Endodermal cell (in vitro differentiated cells): ENCODE measurements around the gene PAN2. TPM values are rescaled to one million over a fixed set of nuclear protein-coding genes. Genes with fewer than 3 reads are reported as not detected.

Experiments used
- DNase-seq: peaks from one replicate; pipeline ENCODE4 v3.0.0-alpha.2; 2017
- H3K27ac ChIP-seq: 2 replicates; pipeline ENCODE4 v1.5.1; 2013; ENCODE audit warnings: mild to moderate bottlenecking, low read depth, low read length, moderate library complexity
- H3K27me3 ChIP-seq: 2 replicates; pipeline ENCODE4 v1.6.1; 2013; ENCODE audit warnings: mild to moderate bottlenecking, low read length, moderate library complexity; ENCODE audit not compliant: insufficient read depth, control insufficient read depth, poor library complexity, severe bottlenecking
- H3K36me3 ChIP-seq: 2 replicates; pipeline ENCODE4 v1.7.0; 2013; ENCODE audit warnings: mild to moderate bottlenecking, low read length, moderate library complexity; ENCODE audit not compliant: control insufficient read depth, insufficient read depth
- H3K4me1 ChIP-seq: one replicate; pipeline ENCODE4 v1.7.0; 2013; ENCODE audit warnings: low read length; ENCODE audit not compliant: control insufficient read depth, insufficient read depth
- H3K4me3 ChIP-seq: 2 replicates; pipeline ENCODE4 v1.5.1; 2013; ENCODE audit warnings: mild to moderate bottlenecking, low read length, moderate library complexity
- H3K9ac ChIP-seq: 2 replicates; pipeline ENCODE4 v1.6.1; 2013; ENCODE audit warnings: mild to moderate bottlenecking, low read length, moderate library complexity; ENCODE audit not compliant: poor library complexity, severe bottlenecking; ENCODE audit errors: extremely low read depth
- H3K9me3 ChIP-seq: 2 replicates; pipeline ENCODE4 v1.6.1; 2013; ENCODE audit warnings: mild to moderate bottlenecking, low read length, moderate library complexity; ENCODE audit not compliant: control insufficient read depth
- H3K27ac Mint-ChIP-seq: 2 replicates; pipeline ENCODE4 v1.8.0; 2020; ENCODE audit warnings: mixed read lengths
- H3K27me3 Mint-ChIP-seq: 2 replicates; pipeline ENCODE4 v1.8.0; 2021; ENCODE audit warnings: mild to moderate bottlenecking, mixed read lengths; ENCODE audit not compliant: insufficient read depth
- H3K36me3 Mint-ChIP-seq: 2 replicates; pipeline ENCODE4 v1.8.0; 2020; ENCODE audit warnings: low read depth, mixed read lengths
- H3K4me1 Mint-ChIP-seq: 2 replicates; pipeline ENCODE4 v1.8.0; 2020; ENCODE audit warnings: mixed read lengths
- H3K4me3 Mint-ChIP-seq: 2 replicates; pipeline ENCODE4 v1.8.0; 2020; ENCODE audit warnings: mild to moderate bottlenecking, moderate library complexity, mixed read lengths
- H3K9me3 Mint-ChIP-seq: 2 replicates; pipeline ENCODE4 v1.8.0; 2020; ENCODE audit warnings: mild to moderate bottlenecking, mixed read lengths
- WGBS, 2 experiments: methylation state at CpG; one replicate each; pipeline versions ENCODE4 v1.1.5 to v1.1.7; 2013; ENCODE audit warnings: missing lambda C conversion rate in 2 of 2, mixed read lengths in 1 of 2; ENCODE audit not compliant: insufficient coverage in 1 of 2, insufficient read length in 1 of 2; 5-methylcytosine and 5-hydroxymethylcytosine counted together
- total RNA-seq, 2 donors: library from RNA; stranded (reverse); fragmentation: NEBNext Ultra II Directional in 1 of 2; extraction: Animal tissue kit (Norgen Biotek cat#: 25700) in 1 of 2; gene quantifications; 2 replicates in 1 of 2; 3 replicates in 1 of 2; pipeline ENCODE4 v1.2.1, GENCODE V29; 2021
- TF ChIP-seq, protein P1 (sequence below): fragments of 200-600 bp; sonication (generic); conservative IDR thresholded peaks from 2 replicates; pipeline ENCODE4 v1.5.0; 2021; ENCODE audit warnings: antibody characterized with exemption, mild to moderate bottlenecking

Gene PAN2
- total RNA-seq, 2 donors from 2014 or later: 66.5 to 90.3 TPM

DNA sequence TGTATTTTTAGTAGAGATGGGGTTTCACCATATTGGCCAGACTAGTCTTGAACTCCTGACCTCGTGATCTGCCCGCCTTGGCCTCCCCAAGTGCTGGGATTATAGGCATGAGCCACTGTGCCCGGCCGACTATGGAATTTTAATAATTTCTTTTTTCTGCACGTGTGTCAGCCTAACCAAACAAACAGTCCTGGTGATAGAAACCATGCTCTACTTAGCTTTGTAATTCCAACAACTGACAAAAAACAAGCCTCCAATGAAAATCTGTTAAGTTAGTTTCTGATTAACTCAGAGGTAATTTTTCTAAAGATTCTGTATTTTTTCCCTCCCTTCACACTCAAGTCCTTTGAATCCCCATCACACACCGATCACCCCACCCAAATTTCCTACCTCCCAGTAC is 51.8 kb downstream of the PAN2 start:
- TF ChIP-seq, protein P1, sequence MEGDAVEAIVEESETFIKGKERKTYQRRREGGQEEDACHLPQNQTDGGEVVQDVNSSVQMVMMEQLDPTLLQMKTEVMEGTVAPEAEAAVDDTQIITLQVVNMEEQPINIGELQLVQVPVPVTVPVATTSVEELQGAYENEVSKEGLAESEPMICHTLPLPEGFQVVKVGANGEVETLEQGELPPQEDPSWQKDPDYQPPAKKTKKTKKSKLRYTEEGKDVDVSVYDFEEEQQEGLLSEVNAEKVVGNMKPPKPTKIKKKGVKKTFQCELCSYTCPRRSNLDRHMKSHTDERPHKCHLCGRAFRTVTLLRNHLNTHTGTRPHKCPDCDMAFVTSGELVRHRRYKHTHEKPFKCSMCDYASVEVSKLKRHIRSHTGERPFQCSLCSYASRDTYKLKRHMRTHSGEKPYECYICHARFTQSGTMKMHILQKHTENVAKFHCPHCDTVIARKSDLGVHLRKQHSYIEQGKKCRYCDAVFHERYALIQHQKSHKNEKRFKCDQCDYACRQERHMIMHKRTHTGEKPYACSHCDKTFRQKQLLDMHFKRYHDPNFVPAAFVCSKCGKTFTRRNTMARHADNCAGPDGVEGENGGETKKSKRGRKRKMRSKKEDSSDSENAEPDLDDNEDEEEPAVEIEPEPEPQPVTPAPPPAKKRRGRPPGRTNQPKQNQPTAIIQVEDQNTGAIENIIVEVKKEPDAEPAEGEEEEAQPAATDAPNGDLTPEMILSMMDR: no peak
- H3K27ac Mint-ChIP-seq: no peak overlapping the region
- Histone ChIP-seq H3K4me3 (no peak overlapping the region), H3K9me3 (no peaks in the 10 kb centered on the region), H3K27ac (no peak overlapping the region), H3K27me3 (no peaks in the 10 kb centered on the region), H3K36me3 (peaks cover 69% of the 10 kb centered on the region), H3K9ac (no peak overlapping the region), H3K4me1 (no peaks in the 10 kb centered on the region)
- DNase-seq: no peak
- H3K4me3 Mint-ChIP-seq: no peak overlapping the region
- H3K27me3 Mint-ChIP-seq: no peaks in the 10 kb centered on the region
- H3K9me3 Mint-ChIP-seq: no peaks in the 10 kb centered on the region
- peaks cover 55% of the 10 kb centered on the region for H3K36me3 Mint-ChIP-seq
- no peaks in the 10 kb centered on the region for H3K4me1 Mint-ChIP-seq
- WGBS, 2 experiments: 95 to 96% methylated on average over 5 to 6 of the region's 6 CpGs

DNA sequence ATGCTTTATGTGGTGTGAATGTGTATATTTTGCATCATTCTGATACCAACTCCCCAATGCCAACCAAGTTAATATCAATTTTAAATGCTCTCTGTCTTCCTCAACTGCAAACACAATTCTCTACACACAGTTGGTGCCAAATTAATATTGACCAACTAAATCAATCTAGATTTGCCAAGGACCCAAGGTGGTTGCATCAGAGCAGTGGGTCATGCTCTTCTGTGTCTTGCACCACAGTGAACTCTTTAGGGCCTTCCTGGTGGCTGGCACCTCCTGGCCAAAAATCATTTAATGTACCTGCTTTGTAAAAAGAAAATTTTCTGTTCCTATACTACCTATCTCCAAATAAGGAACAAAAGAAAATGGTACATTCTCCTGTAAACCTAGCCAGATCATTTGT is 53.0 kb downstream of the PAN2 start:
- no peaks in the 10 kb centered on the region for H3K27me3 Mint-ChIP-seq
- no peak overlapping the region for H3K27ac Mint-ChIP-seq
- H3K4me3 Mint-ChIP-seq: no peak overlapping the region
- Histone ChIP-seq H3K36me3 (peaks cover 73% of the 10 kb centered on the region), H3K4me1 (no peaks in the 10 kb centered on the region), H3K27ac (no peak overlapping the region), H3K9ac (no peak overlapping the region), H3K9me3 (no peaks in the 10 kb centered on the region), H3K4me3 (no peak overlapping the region), H3K27me3 (no peaks in the 10 kb centered on the region)
- no peaks in the 10 kb centered on the region for H3K9me3 Mint-ChIP-seq
- peaks cover 58% of the 10 kb centered on the region for H3K36me3 Mint-ChIP-seq
- no peaks in the 10 kb centered on the region for H3K4me1 Mint-ChIP-seq
- no peak for DNase-seq
- TF ChIP-seq, protein P1: no peak

DNA sequence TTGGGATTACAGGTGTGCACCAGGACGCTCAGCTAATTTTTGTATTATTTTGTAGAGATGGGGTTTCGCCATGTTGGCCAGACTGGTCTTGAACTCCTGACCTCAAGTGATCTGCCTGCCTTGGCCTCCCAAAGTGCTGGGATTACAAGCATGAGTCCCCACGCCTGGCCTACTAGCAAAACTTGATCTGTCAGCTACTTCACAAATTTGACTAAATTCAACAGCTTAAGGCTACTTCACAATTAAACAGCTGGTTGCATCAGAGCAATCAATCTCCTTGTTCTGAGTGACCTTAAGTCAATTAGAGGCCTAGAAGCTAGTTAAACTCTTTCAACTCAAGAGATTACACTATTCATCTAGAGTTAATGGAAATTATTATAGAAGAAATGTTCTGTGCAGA is 54.9 kb downstream of the PAN2 start:
- DNase-seq: no peak
- H3K9me3 ChIP-seq: no peaks in the 10 kb centered on the region
- Mint-ChIP-seq H3K9me3 (no peaks in the 10 kb centered on the region), H3K27me3 (no peaks in the 10 kb centered on the region), H3K27ac (no peak overlapping the region), H3K4me3 (no peak overlapping the region), H3K4me1 (no peaks in the 10 kb centered on the region), H3K36me3 (peaks cover 65% of the 10 kb centered on the region)
- peaks cover 78% of the 10 kb centered on the region for H3K36me3 ChIP-seq
- no peak overlapping the region for H3K4me3 ChIP-seq
- no peaks in the 10 kb centered on the region for H3K4me1 ChIP-seq
- H3K27me3 ChIP-seq: no peaks in the 10 kb centered on the region
- H3K27ac ChIP-seq: no peak overlapping the region
- TF ChIP-seq, protein P1: no peak
- WGBS, 2 experiments: 95 to 100% methylated on average over 1 to 3 of the region's 3 CpGs
- no peak overlapping the region for H3K9ac ChIP-seq
